Mucosa of descending colon (tissue), 3 donors: ENCODE measurements around the gene PNPLA7. TPM values are rescaled to one million over a fixed set of nuclear protein-coding genes. Genes with fewer than 3 reads are reported as not detected.
A peak's percentile ranks its signal among the peaks of the same experiment; 100 is the strongest.

Source experiments
- ATAC-seq: fragments of 200-7000 bp; cut with Tn5 transposase; one replicate; pipeline ENCODE4 v1.9.1; 2020; ENCODE audit warnings: mild to moderate bottlenecking, moderate library complexity
- DNase-seq, 3 donors: peaks; one replicate each; pipeline ENCODE4 v3.0.0-alpha.2; 2020
- H3K36me3 ChIP-seq: fragments of 200-600 bp; one replicate; pipeline ENCODE4 v1.8.0; 2021; ENCODE audit warnings: low read depth, mild to moderate bottlenecking
- H3K4me1 ChIP-seq: fragments of 200-600 bp; one replicate; pipeline ENCODE4 v1.8.0; 2021; ENCODE audit warnings: low read depth, mild to moderate bottlenecking
- H3K4me3 ChIP-seq: fragments of 200-600 bp; one replicate; pipeline ENCODE4 v1.8.0; 2021; ENCODE audit warnings: mild to moderate bottlenecking
- H3K9me3 ChIP-seq: fragments of 200-600 bp; one replicate; pipeline ENCODE4 v1.8.0; 2021; ENCODE audit warnings: mild to moderate bottlenecking
- intact Hi-C, 2 donors: fragments of 100-400 bp; cut with DNase I in 1 of 2; cut with micrococcal nuclease in 1 of 2; formaldehyde crosslinking; loops; one replicate each; pipeline versions ENCODE4 v1.11.0 to v1.11.1; 2022; cut with DNase I, micrococcal nuclease
- total RNA-seq, 3 donors: library from RNA; stranded (reverse); fragmentation: NEBNext Ultra II Directional in 2 of 3; extraction: Animal tissue kit (Norgen Biotek cat#: 25700) in 2 of 3; gene quantifications; one replicate each; pipeline versions ENCODE4 v1.2.1 to v1.2.4, GENCODE V29; 2021 to 2023
- TF ChIP-seq, protein P1 (sequence below): fragments of 200-600 bp; IDR thresholded peaks from one replicate; pipeline ENCODE4 v1.8.0; 2022; ENCODE audit warnings: antibody characterized with exemption, mild to moderate bottlenecking
- donor health status: DM: no; HTN: no; CAD: no; lungs with moderate emphysema.
- donor health status: DM: no; HTN: no; CAD: no.
- donor health status: DM: no; HTN: yes; CAD: no.

PNPLA7 gene
- total RNA-seq, 3 donors from 2014 or later = 16.7 to 27.4 (median 17.2) TPM

DNA sequence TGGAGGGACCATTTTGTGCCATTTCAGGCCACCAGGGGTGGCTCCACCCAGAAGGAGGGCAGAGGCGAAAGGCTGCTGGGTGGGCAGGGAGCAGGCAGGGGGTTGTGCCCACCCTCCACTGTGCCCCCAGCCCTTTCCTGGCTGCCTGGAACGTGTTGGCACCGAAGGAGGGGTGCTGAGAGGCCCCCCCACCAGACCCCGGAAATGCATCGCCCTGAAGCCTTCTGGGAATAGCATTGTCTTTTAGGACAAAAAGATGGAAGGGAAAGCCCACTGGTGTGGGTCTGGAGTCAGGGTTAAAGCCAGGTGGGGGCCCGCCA is 121.9 kb downstream of the PNPLA7 start:
- ATAC-seq = no peak
- H3K9me3 ChIP-seq = no peaks in the 10 kb centered on the region
- intact Hi-C loops = no loop called here
- TF ChIP-seq, protein P1, sequence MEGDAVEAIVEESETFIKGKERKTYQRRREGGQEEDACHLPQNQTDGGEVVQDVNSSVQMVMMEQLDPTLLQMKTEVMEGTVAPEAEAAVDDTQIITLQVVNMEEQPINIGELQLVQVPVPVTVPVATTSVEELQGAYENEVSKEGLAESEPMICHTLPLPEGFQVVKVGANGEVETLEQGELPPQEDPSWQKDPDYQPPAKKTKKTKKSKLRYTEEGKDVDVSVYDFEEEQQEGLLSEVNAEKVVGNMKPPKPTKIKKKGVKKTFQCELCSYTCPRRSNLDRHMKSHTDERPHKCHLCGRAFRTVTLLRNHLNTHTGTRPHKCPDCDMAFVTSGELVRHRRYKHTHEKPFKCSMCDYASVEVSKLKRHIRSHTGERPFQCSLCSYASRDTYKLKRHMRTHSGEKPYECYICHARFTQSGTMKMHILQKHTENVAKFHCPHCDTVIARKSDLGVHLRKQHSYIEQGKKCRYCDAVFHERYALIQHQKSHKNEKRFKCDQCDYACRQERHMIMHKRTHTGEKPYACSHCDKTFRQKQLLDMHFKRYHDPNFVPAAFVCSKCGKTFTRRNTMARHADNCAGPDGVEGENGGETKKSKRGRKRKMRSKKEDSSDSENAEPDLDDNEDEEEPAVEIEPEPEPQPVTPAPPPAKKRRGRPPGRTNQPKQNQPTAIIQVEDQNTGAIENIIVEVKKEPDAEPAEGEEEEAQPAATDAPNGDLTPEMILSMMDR = no peak
- H3K4me1 ChIP-seq = peaks cover 11% of the 10 kb centered on the region
- H3K4me3 ChIP-seq = no peak overlapping the region
- peak in 1 of 3 donors; percentile 40 for DNase-seq
- H3K36me3 ChIP-seq = no peaks in the 10 kb centered on the region

DNA sequence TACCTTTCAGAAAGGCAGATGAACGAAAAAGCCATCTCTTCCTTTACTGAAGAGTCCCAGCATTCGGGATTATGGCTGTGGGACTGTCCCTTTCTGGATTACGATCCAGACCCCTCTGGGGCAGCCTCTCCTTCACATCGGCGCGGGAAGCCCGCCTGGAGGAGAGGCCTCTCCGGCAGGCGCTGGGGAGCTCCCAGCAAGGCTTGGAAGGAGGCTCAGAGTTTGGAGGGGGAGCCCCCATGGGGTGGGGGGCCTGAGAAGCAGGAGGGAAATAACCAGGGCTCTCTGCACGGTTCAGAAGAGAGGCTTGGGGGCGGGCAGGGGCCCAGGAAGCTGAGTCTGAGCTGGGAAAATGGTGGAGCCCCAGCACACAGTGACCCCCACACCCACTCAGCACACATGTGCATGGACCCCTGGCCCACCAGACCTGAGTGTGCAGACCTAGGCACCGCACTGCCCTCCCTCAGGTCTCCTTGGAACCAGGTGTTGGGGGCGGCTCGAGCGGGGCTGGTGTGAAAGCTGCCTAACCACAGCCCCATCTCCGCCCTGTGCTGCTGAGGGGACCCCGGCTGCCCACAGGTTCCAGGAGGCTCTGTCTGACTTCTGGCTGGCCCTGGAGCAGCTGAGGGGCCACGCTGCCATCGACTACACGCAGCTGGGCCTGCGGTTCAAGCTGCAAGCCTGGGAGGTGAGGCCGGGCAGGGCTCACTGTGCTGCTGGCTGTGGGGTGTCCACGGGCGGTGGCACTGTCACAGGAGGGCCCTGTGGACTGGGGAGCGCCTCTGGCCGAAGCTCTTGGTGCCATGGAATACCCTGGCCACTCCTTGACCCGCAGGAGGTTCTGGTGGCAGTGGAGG is 122.5 kb downstream of the PNPLA7 start:
- intact Hi-C loops = no loop called here
- no peak for ATAC-seq

DNA sequence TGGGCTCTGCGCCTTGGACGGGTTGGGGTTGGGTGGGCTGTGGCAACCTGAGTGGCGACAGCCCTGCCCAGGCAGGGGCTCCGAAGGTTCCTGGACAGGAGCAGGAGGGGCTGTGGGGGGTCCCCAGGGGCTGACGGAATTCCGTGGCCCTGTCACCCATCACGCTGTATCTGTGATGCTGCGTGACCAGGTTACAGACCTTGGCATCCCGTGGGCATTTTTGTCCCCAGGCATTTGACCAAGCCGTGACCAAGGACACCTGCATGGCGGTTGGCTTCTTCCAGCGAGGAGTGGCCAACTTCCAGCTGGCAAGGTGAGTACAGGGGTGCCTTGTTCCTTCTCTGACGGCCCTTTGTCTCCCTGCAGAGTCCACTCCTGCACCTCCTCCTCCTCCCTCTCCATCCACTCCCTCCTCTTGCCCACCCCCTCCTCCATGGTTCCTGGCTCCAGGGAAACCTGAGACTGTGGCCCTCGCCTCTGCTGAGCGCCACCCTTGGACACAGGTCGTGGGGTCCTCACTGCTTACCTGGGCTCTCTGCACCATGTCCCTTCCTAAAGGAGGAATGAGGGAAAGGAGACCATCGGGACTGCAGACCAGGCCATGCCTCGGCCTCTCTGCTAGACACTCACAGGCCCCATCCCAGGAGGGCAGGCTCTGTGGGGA is 124.1 kb downstream of the PNPLA7 start:
- TF ChIP-seq, protein P1 = no peak
- Histone ChIP-seq H3K4me1 (peaks cover 19% of the 10 kb centered on the region), H3K4me3 (no peak overlapping the region), H3K36me3 (no peaks in the 10 kb centered on the region), H3K9me3 (no peaks in the 10 kb centered on the region)
- intact Hi-C loops = no loop called here
- no peak for ATAC-seq
- DNase-seq = peak in 2 of 3 donors; percentile 31 to 50

More for the DNA sequence above, 122.5 kb downstream of the PNPLA7 start:
- Histone ChIP-seq H3K4me3 (no peak overlapping the region), H3K36me3 (no peaks in the 10 kb centered on the region), H3K4me1 (peaks cover 11% of the 10 kb centered on the region), H3K9me3 (no peaks in the 10 kb centered on the region)
- peak in 2 of 3 donors; percentile 33 to 50 for DNase-seq
- TF ChIP-seq, protein P1 = no peak

DNA sequence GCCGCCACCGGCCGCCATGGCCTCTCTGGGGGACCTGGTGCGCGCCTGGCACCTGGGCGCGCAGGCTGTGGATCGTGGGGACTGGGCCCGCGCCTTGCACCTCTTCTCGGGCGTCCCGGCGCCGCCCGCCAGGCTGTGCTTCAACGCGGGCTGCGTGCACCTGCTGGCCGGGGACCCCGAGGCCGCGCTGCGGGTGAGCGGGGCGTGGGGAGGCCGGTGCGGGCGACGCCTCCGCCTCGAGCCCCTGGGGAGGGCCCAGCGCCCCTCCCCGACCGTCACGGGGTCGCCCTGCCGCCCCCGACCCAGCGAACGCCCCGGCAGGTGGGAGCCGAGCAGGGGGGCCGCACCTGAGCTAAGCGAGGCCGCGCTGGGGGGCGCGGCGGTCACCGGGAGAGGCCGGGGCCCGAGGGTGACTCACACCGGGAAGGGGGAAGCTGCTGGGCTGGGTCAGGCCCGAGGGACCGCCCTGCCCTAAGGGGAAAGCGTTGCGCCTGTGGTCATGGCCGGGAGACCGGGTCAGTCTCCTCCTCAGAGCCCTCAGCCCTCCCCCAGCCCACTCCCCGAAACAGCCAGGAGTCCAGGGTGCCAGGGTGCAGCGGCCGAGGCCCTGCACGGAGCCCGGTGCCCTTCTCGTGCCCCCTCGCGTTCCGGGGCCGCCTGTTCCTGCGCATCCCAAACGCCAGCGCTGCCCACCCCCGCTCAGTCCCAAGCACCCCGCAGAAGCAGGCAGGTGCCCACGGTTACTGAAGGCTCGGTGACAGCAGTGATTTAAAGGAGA is 126.5 kb downstream of the PNPLA7 start:
- ATAC-seq (peak; percentile 77), DNase-seq (peak in 2 of 3 donors; percentile 81 to 84)
- no peaks in the 10 kb centered on the region for H3K9me3 ChIP-seq
- peak overlapping the region; percentile 94 for H3K4me3 ChIP-seq
- intact Hi-C loops = no loop called here
- TF ChIP-seq, protein P1 = no peak
- H3K36me3 ChIP-seq = no peaks in the 10 kb centered on the region
- H3K4me1 ChIP-seq = peaks cover 20% of the 10 kb centered on the region

DNA sequence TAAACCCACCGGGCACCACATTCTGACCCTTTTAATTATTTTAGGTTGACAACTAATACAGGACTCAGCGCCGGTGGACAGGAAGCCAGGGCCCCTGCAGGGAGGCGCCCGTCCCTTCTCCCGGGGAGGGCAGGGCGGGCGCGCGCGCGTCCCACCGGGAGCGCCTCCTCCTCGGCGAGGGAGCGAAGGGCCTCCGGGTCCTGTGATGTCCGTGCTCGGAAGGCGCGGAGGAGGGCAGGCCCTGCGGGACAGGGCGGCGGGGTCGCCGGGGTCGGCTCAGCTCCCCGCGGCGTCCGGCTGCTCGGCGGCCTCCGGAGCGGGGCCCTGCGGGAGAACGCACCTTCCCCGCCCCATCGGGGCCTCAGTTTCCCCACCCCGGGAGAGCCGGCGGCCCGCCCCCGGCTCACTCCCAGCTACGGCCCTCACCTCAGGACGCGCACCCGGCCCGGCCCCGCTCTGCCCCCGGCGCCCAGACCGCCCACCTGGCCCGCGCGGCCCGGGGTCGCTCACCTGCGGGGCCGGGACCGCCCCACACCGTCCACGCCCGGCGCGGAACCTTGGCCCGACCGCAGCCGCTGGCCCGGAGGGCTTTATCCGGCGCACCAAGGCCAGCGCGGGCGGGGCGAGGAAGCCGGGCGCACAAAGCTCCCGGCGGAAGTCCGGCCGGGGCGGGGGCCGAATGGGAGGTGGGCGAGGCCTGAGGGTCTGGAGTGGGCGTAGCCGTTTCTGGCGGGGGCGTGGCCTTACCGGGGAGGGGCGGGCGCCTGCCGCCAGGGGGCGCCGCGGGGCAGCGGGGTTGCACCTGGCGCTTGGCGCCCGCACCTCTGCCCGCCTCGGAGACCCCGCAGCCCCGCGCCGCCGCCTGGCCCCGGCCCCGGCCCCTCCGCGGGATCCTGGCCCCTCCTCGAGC is 127.3 kb downstream of the PNPLA7 start, which contains the start of the genes EXD3 and NOXA1:
Gene EXD3, minus strand, starts transcription at position 559 of the 910 bp plus-strand sequence. CDS start 27,805 bp downstream, outside the sequence.
Gene NOXA1, plus strand, starts transcription at position 790 of the 910 bp plus-strand sequence. CDS start 137 bp downstream, outside the sequence.
- intact Hi-C loops = no loop called here
- ATAC-seq (peak; percentile 93), DNase-seq (peak; percentile 96 to 98 (median 97))
- TF ChIP-seq, protein P1 = peak; percentile 65
- Histone ChIP-seq H3K36me3 (no peaks in the 10 kb centered on the region), H3K4me1 (peaks cover 20% of the 10 kb centered on the region), H3K4me3 (peak within 1 kb of the TSS; percentile 94), H3K9me3 (no peaks in the 10 kb centered on the region)
